GOT3 (cell line): ENCODE results near the gene ITGB4.

ENCODE experiments used
- DNase-seq: peaks from one replicate; lab custom pipeline; 2025; ENCODE audit warnings: mixed read lengths; lab: John Stamatoyannopoulos, UW

Gene ITGB4

GRCh38 chr17:75720656-75721462 is at the start of gene ITGB4:
Gene ITGB4, plus strand, starts transcription at chr17:75721459. Its CDS starts 3,245 bp downstream, at chr17:75724704.
- no peak for DNase-seq

GRCh38 chr17:75672011-75672410 is 49.2 kb upstream of the ITGB4 start:
- no peak for DNase-seq

GRCh38 chr17:75673487-75673886 is 47.8 kb upstream of the ITGB4 start:
- DNase-seq = no peak

- DNase-seq = no peak
These were observed 44.8 kb upstream of the ITGB4 start for GRCh38 chr17:75676461-75676860.

- DNase-seq = no peak
These were observed 41.5 kb upstream of the ITGB4 start for GRCh38 chr17:75679706-75680211.

- DNase-seq = no peak
These were observed 40.8 kb upstream of the ITGB4 start for GRCh38 chr17:75680431-75680830.

GRCh38 chr17:75681289-75681688 is 40.0 kb upstream of the ITGB4 start:
- DNase-seq = no peak

GRCh38 chr17:75683583-75683982 is 37.7 kb upstream of the ITGB4 start:
- DNase-seq = no peak

GRCh38 chr17:75684249-75684648 is 37.0 kb upstream of the ITGB4 start:
- no peak for DNase-seq

- no peak for DNase-seq
These were observed 36.3 kb upstream of the ITGB4 start for GRCh38 chr17:75684924-75685323.

GRCh38 chr17:75685499-75685898 is 35.8 kb upstream of the ITGB4 start:
- DNase-seq = no peak

GRCh38 chr17:75688209-75688825 is 32.9 kb upstream of the ITGB4 start:
- no peak for DNase-seq

- DNase-seq = no peak
These were observed 31.8 kb upstream of the ITGB4 start for GRCh38 chr17:75689441-75689873.

- DNase-seq = no peak
These were observed 29.9 kb upstream of the ITGB4 start for GRCh38 chr17:75691371-75691791.

- DNase-seq = no peak
These were observed 29.2 kb upstream of the ITGB4 start for GRCh38 chr17:75691801-75692626.

- DNase-seq = no peak
These were observed 28.3 kb upstream of the ITGB4 start for GRCh38 chr17:75692976-75693375.

- no peak for DNase-seq
These were observed 27.5 kb upstream of the ITGB4 start for GRCh38 chr17:75693500-75694481.

GRCh38 chr17:75694536-75694935 is 26.7 kb upstream of the ITGB4 start:
- DNase-seq = no peak

- no peak for DNase-seq
These were observed 26.0 kb upstream of the ITGB4 start for GRCh38 chr17:75695141-75695829.

GRCh38 chr17:75695830-75696271 is 25.4 kb upstream of the ITGB4 start:
- DNase-seq = no peak
